Neural crest cell (in vitro differentiated cells): ENCODE data around the gene SLC35B2. TPM values are rescaled to one million over a fixed set of nuclear protein-coding genes. Genes with fewer than 3 reads are reported as not detected.

Experiments
- DNase-seq: peaks from one replicate; pipeline ENCODE4 v3.0.0; 2021; ENCODE audit warnings: low read depth, mixed read lengths, low spot score
- H3K27ac Mint-ChIP-seq: one replicate; pipeline ENCODE4 v1.8.0; 2021; ENCODE audit warnings: mild to moderate bottlenecking, mixed read lengths; ENCODE audit not compliant: unreplicated experiment
- H3K27me3 Mint-ChIP-seq: 2 replicates; pipeline ENCODE4 v1.8.0; 2021; ENCODE audit warnings: low read depth, mild to moderate bottlenecking, mixed read lengths
- H3K36me3 Mint-ChIP-seq: 2 replicates; pipeline ENCODE4 v1.8.0; 2021; ENCODE audit warnings: low read depth, mild to moderate bottlenecking, mixed read lengths
- H3K4me1 Mint-ChIP-seq: 2 replicates; pipeline ENCODE4 v1.8.0; 2021; ENCODE audit warnings: mixed read lengths
- H3K4me3 Mint-ChIP-seq: one replicate; pipeline ENCODE4 v1.8.0; 2021; ENCODE audit warnings: mild to moderate bottlenecking, mixed read lengths
- H3K9me3 Mint-ChIP-seq: 2 replicates; pipeline ENCODE4 v1.8.0; 2021; ENCODE audit warnings: mixed read lengths
- CTCF ChIP-seq: fragments of 200-600 bp; sonication (generic); conservative IDR thresholded peaks from 2 replicates; pipeline ENCODE4 v1.5.0; 2021; ENCODE audit warnings: antibody characterized with exemption, mild to moderate bottlenecking
- total RNA-seq: library from RNA; stranded (reverse); gene quantifications from 2 replicates; pipeline ENCODE4 v1.2.1, GENCODE V29; 2021

Gene SLC35B2
- total RNA-seq, 1 donor from 2014 or later, result 77.7 TPM

- H3K4me3 Mint-ChIP-seq, result peak overlapping the region; percentile 38
- H3K27me3 Mint-ChIP-seq, result peaks cover 21% of the 10 kb centered on the region
- TF ChIP-seq CTCF, result no peak
- peaks cover 14% of the 10 kb centered on the region for H3K4me1 Mint-ChIP-seq
- peak overlapping the region; percentile 84 for H3K27ac Mint-ChIP-seq
- H3K36me3 Mint-ChIP-seq, result peaks cover 4% of the 10 kb centered on the region
- DNase-seq, result no peak
- H3K9me3 Mint-ChIP-seq, result no peaks in the 10 kb centered on the region
Observed at GRCh38 chr6:44276667-44277640, 19.6 kb upstream of the SLC35B2 start.

- Mint-ChIP-seq H3K4me3 (no peak overlapping the region), H3K9me3 (no peaks in the 10 kb centered on the region), H3K27ac (no peak overlapping the region), H3K4me1 (peaks cover 23% of the 10 kb centered on the region), H3K36me3 (peaks cover 4% of the 10 kb centered on the region), H3K27me3 (peaks cover 19% of the 10 kb centered on the region)
- TF ChIP-seq CTCF, result no peak
- no peak for DNase-seq
Observed at GRCh38 chr6:44275749-44276648, 18.7 kb upstream of the SLC35B2 start.

- no peak overlapping the region for H3K4me3 Mint-ChIP-seq
- TF ChIP-seq CTCF, result no peak
Observed at GRCh38 chr6:44275271-44275748, 18.0 kb upstream of the SLC35B2 start.

GRCh38 chr6:44273617-44274016 lies 16.3 kb upstream of the SLC35B2 start:
- TF ChIP-seq CTCF, result no peak
- Mint-ChIP-seq H3K9me3 (no peaks in the 10 kb centered on the region), H3K27ac (peak overlapping the region; percentile 43), H3K36me3 (peaks cover 4% of the 10 kb centered on the region), H3K27me3 (peaks cover 18% of the 10 kb centered on the region), H3K4me1 (peaks cover 39% of the 10 kb centered on the region), H3K4me3 (peak overlapping the region; percentile 89)
- DNase-seq, result no peak

More at GRCh38 chr6:44275271-44275748, 18.0 kb upstream of the SLC35B2 start:
- peaks cover 23% of the 10 kb centered on the region for H3K4me1 Mint-ChIP-seq
- no peak overlapping the region for H3K27ac Mint-ChIP-seq
- H3K36me3 Mint-ChIP-seq, result peaks cover 4% of the 10 kb centered on the region
- H3K9me3 Mint-ChIP-seq, result no peaks in the 10 kb centered on the region
- DNase-seq, result no peak
- peaks cover 13% of the 10 kb centered on the region for H3K27me3 Mint-ChIP-seq

- no peak for TF ChIP-seq CTCF
- no peak for DNase-seq
- peaks cover 44% of the 10 kb centered on the region for H3K4me1 Mint-ChIP-seq
- peak overlapping the region; percentile 89 for H3K4me3 Mint-ChIP-seq
- peaks cover 20% of the 10 kb centered on the region for H3K27me3 Mint-ChIP-seq
- H3K9me3 Mint-ChIP-seq, result no peaks in the 10 kb centered on the region
- peak overlapping the region; percentile 80 for H3K27ac Mint-ChIP-seq
- H3K36me3 Mint-ChIP-seq, result peaks cover 4% of the 10 kb centered on the region
Observed at GRCh38 chr6:44272999-44273566, 15.8 kb upstream of the SLC35B2 start.
